HCT116 (cell line): ENCODE data around the gene ATG9A. TPM values are rescaled to one million over a fixed set of nuclear protein-coding genes. Genes with fewer than 3 reads are reported as not detected.

Source experiments
- ATAC-seq: fragments of 200-7000 bp; cut with Tn5 transposase; 2 replicates; pipeline ENCODE4 v1.9.1; 2020; ENCODE audit warnings: mild to moderate bottlenecking, moderate library complexity
- BruUV-seq: library from RNA; stranded (reverse); fragments of 400-500 nt; replicated peaks from 2 replicates; lab custom pipeline; 2021; lab: Mats Ljungman, UMichigan
- CTCF ChIA-PET: fragments of 300-600 bp; sonication (Branson Sonifier 250); formaldehyde crosslinking; loops from one replicate; lab custom pipeline; 2021; ENCODE audit warnings: antibody characterized with exemption; lab: Charles Lee
- POLR2A ChIA-PET: fragments of 300-600, 350-600 bp; sonication (Branson Sonifier 250); formaldehyde crosslinking; loops from one replicate; lab custom pipeline; 2021; ENCODE audit warnings: antibody characterized with exemption; lab: Charles Lee
- RAD21 ChIA-PET, 2 experiments: fragments of 300-600 bp; sonication (Branson Sonifier 250); formaldehyde crosslinking; loops; one replicate each; lab custom pipeline; 2023; ENCODE audit warnings: low total read pairs in 2 of 2; ENCODE audit not compliant: uncharacterized antibody in 2 of 2, unreplicated experiment in 2 of 2, low non-redundant PET in 1 of 2; lab: Charles Lee
- DNase-seq: peaks from one replicate; pipeline ENCODE4 v3.0.0-alpha.2; 2010; ENCODE audit warnings: low read depth, low spot score
- H2AFZ ChIP-seq: fragments of 200-600 bp; shearing (Covaris generic), sonication (generic); 2 replicates; pipeline ENCODE4 v1.6.1; 2017; ENCODE audit warnings: low read depth, mixed run types, mixed read lengths, antibody characterized with exemption, low read length; ENCODE audit not compliant: poor library complexity, severe bottlenecking
- H3K27ac ChIP-seq: 2 replicates; pipeline ENCODE4 v1.5.1; 2012; ENCODE audit warnings: low read depth, low read length
- H3K27me3 ChIP-seq: fragments of 200-600 bp; sonication (generic); 2 replicates; pipeline ENCODE4 v1.6.1; 2016; ENCODE audit warnings: mixed run types, low read length, mixed read lengths; ENCODE audit not compliant: insufficient read depth
- H3K36me3 ChIP-seq, 2 experiments: fragments of 200-500 bp in 1 of 2; fragments of 200-600 bp in 1 of 2; sonication (Bioruptor generic) in 1 of 2; sonication (generic) in 1 of 2; 2 replicates each; pipeline versions ENCODE4 v1.5.1 to v1.6.1; 2014 to 2016; ENCODE audit warnings: low read length in 2 of 2, inconsistent platforms in 1 of 2, mixed read lengths in 1 of 2, mixed run types in 1 of 2; ENCODE audit not compliant: insufficient read depth in 2 of 2, control insufficient read depth in 1 of 2
- H3K4me1 ChIP-seq, 2 experiments: fragments of 200-600 bp in 1 of 2; sonication (generic) in 1 of 2; 2 replicates each; pipeline versions ENCODE4 v1.5.1 to v1.6.1; 2012 to 2017; ENCODE audit warnings: low read length in 2 of 2, inconsistent platforms in 1 of 2, mild to moderate bottlenecking in 1 of 2, mixed read lengths in 1 of 2, mixed run types in 1 of 2, moderate library complexity in 1 of 2; ENCODE audit not compliant: insufficient read depth in 2 of 2, control insufficient read depth in 1 of 2
- H3K4me2 ChIP-seq: fragments of 200-600 bp; sonication (generic); 2 replicates; pipeline ENCODE4 v1.6.1; 2017; ENCODE audit warnings: mixed run types, low read length, mixed read lengths
- H3K4me3 ChIP-seq, 2 experiments: fragments of 200-600 bp in 1 of 2; sonication (generic) in 1 of 2; replicated peaks in 1 of 2; 2 replicates each; pipeline ENCODE4 v1.5.1; 2011 to 2016; ENCODE audit warnings: low read length in 2 of 2, control low read depth in 1 of 2, low read depth in 1 of 2, mild to moderate bottlenecking in 1 of 2, mixed read lengths in 1 of 2, mixed run types in 1 of 2
- H3K79me2 ChIP-seq: fragments of 200-600 bp; sonication (generic); 2 replicates; pipeline ENCODE4 v1.6.1; 2017; ENCODE audit warnings: mild to moderate bottlenecking, mixed run types, low read length, moderate library complexity, mixed read lengths; ENCODE audit not compliant: insufficient read depth
- H3K9ac ChIP-seq: fragments of 200-600 bp; sonication (generic); 2 replicates; pipeline ENCODE4 v1.6.1; 2016; ENCODE audit warnings: low read length, mixed read lengths
- H3K9me2 ChIP-seq: fragments of 200-600 bp; sonication (generic), shearing (Covaris generic); 2 replicates; pipeline ENCODE4 v1.6.1; 2017; ENCODE audit warnings: mixed run types, mild to moderate bottlenecking, moderate library complexity; ENCODE audit not compliant: insufficient read depth
- H3K9me3 ChIP-seq, 2 experiments: fragments of 200-500 bp in 1 of 2; fragments of 200-600 bp in 1 of 2; sonication (Bioruptor generic) in 1 of 2; sonication (generic) in 1 of 2; 2 replicates each; pipeline ENCODE4 v1.6.1; 2014 to 2017; ENCODE audit warnings: low read length in 2 of 2, mixed read lengths in 2 of 2, inconsistent platforms in 1 of 2, low read depth in 1 of 2, mild to moderate bottlenecking in 1 of 2, mixed run types in 1 of 2, moderate library complexity in 1 of 2; ENCODE audit not compliant: control insufficient read depth in 1 of 2, insufficient read depth in 1 of 2
- H4K20me1 ChIP-seq: fragments of 200-600 bp; sonication (generic), shearing (Covaris generic); 2 replicates; pipeline ENCODE4 v1.6.1; 2017; ENCODE audit warnings: mixed run types, mild to moderate bottlenecking, moderate library complexity; ENCODE audit not compliant: insufficient read depth
- ATF3 ChIP-seq: IDR thresholded peaks from 2 replicates; pipeline ENCODE4 v1.6.1; 2012
- CBX3 ChIP-seq: IDR thresholded peaks from 2 replicates; pipeline ENCODE4 v1.6.1; 2012; ENCODE audit warnings: low read depth
- CEBPB ChIP-seq: IDR thresholded peaks from 2 replicates; pipeline ENCODE4 v1.6.1; 2012; ENCODE audit warnings: low read depth
- CTCF ChIP-seq, 3 experiments: fragments of 200-600 bp in 1 of 3; sonication (generic) in 1 of 3; IDR thresholded peaks in 2 of 3; conservative IDR thresholded peaks in 1 of 3; 2 replicates each; pipeline ENCODE4 v1.5.1; 2012 to 2017; ENCODE audit warnings: low read depth in 2 of 3, low read length in 2 of 3, antibody characterized with exemption in 1 of 3, borderline replicate concordance in 1 of 3, control low read depth in 1 of 3, mild to moderate bottlenecking in 1 of 3, mixed read lengths in 1 of 3, mixed run types in 1 of 3, moderate library complexity in 1 of 3; ENCODE audit not compliant: insufficient read depth in 1 of 3
- EGR1 ChIP-seq: IDR thresholded peaks from 2 replicates; pipeline ENCODE4 v1.6.1; 2012; ENCODE audit warnings: low read depth
- ELF1 ChIP-seq: IDR thresholded peaks from 2 replicates; pipeline ENCODE4 v1.6.1; 2012; ENCODE audit warnings: low read depth, borderline replicate concordance
- EZH2 ChIP-seq: fragments of 200-600 bp; sonication (generic); IDR thresholded peaks from 2 replicates; pipeline ENCODE4 v1.6.1; 2017; ENCODE audit warnings: antibody characterized with exemption, mixed run types
- EZH2phosphoT487 ChIP-seq: fragments of 200-600 bp; IDR thresholded peaks from 2 replicates; pipeline ENCODE4 v1.6.1; 2018; ENCODE audit warnings: antibody characterized with exemption, borderline replicate concordance
- FOSL1 ChIP-seq: IDR thresholded peaks from 2 replicates; pipeline ENCODE4 v1.6.1; 2012; ENCODE audit warnings: low read depth
- MAX ChIP-seq: IDR thresholded peaks from 2 replicates; pipeline ENCODE4 v1.6.1; 2012
- POLR2A ChIP-seq: IDR thresholded peaks from 2 replicates; pipeline ENCODE4 v1.7.0; 2011; ENCODE audit warnings: borderline replicate concordance; ENCODE audit not compliant: insufficient read depth, insufficient read length; ENCODE audit errors: extremely low read depth
- POLR2AphosphoS5 ChIP-seq: IDR thresholded peaks from 2 replicates; pipeline ENCODE4 v1.6.1; 2011; ENCODE audit warnings: mild to moderate bottlenecking, low read depth, low read length, moderate library complexity
- RAD21 ChIP-seq: IDR thresholded peaks from 2 replicates; pipeline ENCODE4 v1.6.1; 2012; ENCODE audit warnings: low read depth, mild to moderate bottlenecking
- REST ChIP-seq: IDR thresholded peaks from 2 replicates; pipeline ENCODE4 v1.6.1; 2012; ENCODE audit warnings: low read depth
- SIN3A ChIP-seq: IDR thresholded peaks from 2 replicates; pipeline ENCODE4 v1.6.1; 2012; ENCODE audit warnings: low read depth
- SP1 ChIP-seq: IDR thresholded peaks from 2 replicates; pipeline ENCODE4 v1.6.1; 2012; ENCODE audit warnings: low read depth
- SRF ChIP-seq: IDR thresholded peaks from 2 replicates; pipeline ENCODE4 v1.6.1; 2012; ENCODE audit warnings: low read depth
- ZBTB33 ChIP-seq: IDR thresholded peaks from 2 replicates; pipeline ENCODE4 v1.6.1; 2011; ENCODE audit warnings: mild to moderate bottlenecking, low read length, moderate library complexity; ENCODE audit not compliant: insufficient replicate concordance; ENCODE audit errors: extremely low read depth
- ZFX ChIP-seq: fragments of 450-650 bp; IDR thresholded peaks from 2 replicates; pipeline ENCODE4 v1.6.1; 2017
- ZNF274 ChIP-seq: fragments of 200-500 bp; sonication (Bioruptor generic); IDR thresholded peaks from 2 replicates; pipeline ENCODE4 v1.6.1; 2014; ENCODE audit warnings: mild to moderate bottlenecking, low read depth, low read length, inconsistent platforms
- intact Hi-C: fragments of 100-400 bp; cut with micrococcal nuclease; formaldehyde crosslinking; loops from 2 replicates; pipeline ENCODE4 v1.10.0; 2022
- total RNA-seq: library from RNA; stranded (reverse); gene quantifications from one replicate; pipeline ENCODE4 v1.2.1, GENCODE V29; 2021; ENCODE audit not compliant: unreplicated experiment

Gene ATG9A
- total RNA-seq, 1 experiment from 2014 or later = 51.8 TPM

- DNase-seq (no peak), ATAC-seq (no peak)
- Histone ChIP-seq H3K4me1 (no peaks in the 10 kb centered on the region), H3K27ac (no peak overlapping the region), H3K4me2 (no peak overlapping the region), H4K20me1 (no peaks in the 10 kb centered on the region), H2AFZ (no peak overlapping the region), H3K9ac (no peak overlapping the region), H3K36me3 (no peaks in the 10 kb centered on the region), H3K9me3 (no peaks in the 10 kb centered on the region)
- no TSS peak for BruUV-seq
- intact Hi-C loops = no loop called here
- ChIA-PET CTCF (interaction anchor here (1.0 to 2.3 kb wide), 3 partner anchors 17 to 34 kb away, joined by 3 to 8 read pairs (median 6); partner anchors contain the start of gene DNAJB2), POLR2A (interaction anchor here (0.8 to 1.4 kb wide), 2 partner anchors 9 to 13 kb away, joined by 3 to 4 read pairs; partner anchors contain the start of gene TUBA4B)
- TF ChIP-seq EGR1 (no peak), EZH2 (no peak), SRF (no peak), EZH2phosphoT487 (no peak), SIN3A (no peak), CTCF (IDR thresholded peaks at IDR 0.05 in 2 of 3, conservative IDR thresholded peaks at IDR 0.05 in 1 of 3; ENCODE audit: borderline replicate concordance in 1 of 3, insufficient read depth in 1 of 3, low read depth in 2 of 3, low read length in 2 of 3) (no peak), SP1 (no peak), RAD21 (no peak), ZNF274 (no peak), POLR2A (no peak), ZBTB33 (no peak), ZFX (no peak), ELF1 (no peak), CEBPB (no peak), FOSL1 (no peak), MAX (no peak), REST (no peak), ATF3 (no peak), POLR2AphosphoS5 (no peak), CBX3 (no peak)
- TF ChIP-seq, all 23 proteins: peak for 0
- peaks cover 4% of the 10 kb centered on the region; the same call in 1 of the 2 replicates for H3K27me3 ChIP-seq
- H3K79me2 ChIP-seq = no peaks in the 10 kb centered on the region
- RAD21 ChIA-PET = no interaction called here
- H3K4me3 ChIP-seq = no peak overlapping the region
- H3K9me2 ChIP-seq = no peaks in the 10 kb centered on the region
These were observed 31.8 kb upstream of the ATG9A start for GRCh38 chr2:219261024-219261855.
